HG03354 (cell line): ENCODE measurements around the gene FAM167B.
A peak's percentile ranks its signal among the peaks of the same experiment; 100 is the strongest.

Experiments used
- ATAC-seq: cut with Tn5 transposase; IDR thresholded peaks from one replicate; pipeline ENCODE4 v1.9.1; 2021; ENCODE audit warnings: mild to moderate bottlenecking; ENCODE audit not compliant: unreplicated experiment, poor library complexity, severe bottlenecking

FAM167B gene

DNA sequence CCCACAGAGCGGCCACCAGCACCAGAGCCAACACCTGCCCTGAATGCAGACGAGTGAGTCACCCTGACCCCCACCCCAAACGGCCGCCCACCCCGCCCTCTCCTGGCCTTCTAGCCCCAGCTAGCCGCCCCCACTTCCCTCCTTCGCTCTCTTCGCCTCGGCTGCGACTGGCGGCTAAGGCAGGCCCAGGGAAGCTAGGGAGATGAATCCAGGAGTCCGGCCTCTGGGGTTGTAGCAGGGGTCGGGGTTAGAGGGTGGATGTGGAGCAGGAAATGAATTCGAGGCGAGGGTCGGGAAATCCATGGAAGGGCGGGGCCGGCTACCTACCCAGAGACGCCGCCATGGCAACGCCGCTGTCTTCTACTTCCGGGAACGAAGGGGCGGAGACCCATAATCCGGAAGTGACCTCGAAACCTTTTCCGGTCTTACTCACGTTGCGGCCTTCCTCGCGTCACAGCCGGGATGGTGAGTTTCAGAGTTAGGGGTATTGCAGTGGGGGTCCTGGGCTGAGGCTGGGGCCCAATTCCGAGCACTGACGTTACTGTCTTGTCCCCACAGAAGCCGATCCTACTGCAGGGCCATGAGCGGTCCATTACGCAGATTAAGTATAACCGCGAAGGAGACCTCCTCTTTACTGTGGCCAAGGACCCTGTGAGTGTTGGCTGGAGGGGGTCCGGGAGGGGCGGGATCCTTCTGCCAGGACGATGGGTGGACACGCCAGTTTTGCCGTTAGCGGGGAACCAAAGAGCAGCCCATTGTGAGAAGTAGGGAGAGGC is 24.9 kb upstream of the FAM167B start, which contains the start of the genes EIF3I and TMEM234:
EIF3I (plus strand) TSS at position 428 of the 776 bp plus-strand sequence; CDS start at position 463, 35 bp downstream.
TMEM234 (minus strand) TSS at position 374 of the 776 bp plus-strand sequence; CDS start at position 343, 31 bp downstream.
- ATAC-seq: peak; percentile 96

DNA sequence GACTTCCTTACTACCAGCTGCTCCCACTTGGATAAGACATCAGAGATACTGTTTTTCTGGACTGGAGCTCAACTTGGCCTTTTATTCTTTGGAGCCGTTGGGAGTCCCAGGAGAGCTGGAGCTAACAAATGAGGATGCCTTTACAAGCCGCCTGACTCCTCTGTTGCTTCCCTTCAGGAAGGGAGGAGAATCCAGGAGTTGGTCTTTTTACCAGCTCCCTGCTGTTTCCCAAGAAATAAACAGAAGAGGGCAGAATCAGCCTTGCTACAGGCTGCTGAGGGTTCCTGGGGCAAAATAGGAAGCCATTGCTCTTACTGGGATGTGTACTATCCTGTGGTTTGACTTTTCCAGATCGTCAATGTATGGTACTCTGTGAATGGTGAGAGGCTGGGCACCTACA is 23.3 kb upstream of the FAM167B start:
- no peak for ATAC-seq

DNA sequence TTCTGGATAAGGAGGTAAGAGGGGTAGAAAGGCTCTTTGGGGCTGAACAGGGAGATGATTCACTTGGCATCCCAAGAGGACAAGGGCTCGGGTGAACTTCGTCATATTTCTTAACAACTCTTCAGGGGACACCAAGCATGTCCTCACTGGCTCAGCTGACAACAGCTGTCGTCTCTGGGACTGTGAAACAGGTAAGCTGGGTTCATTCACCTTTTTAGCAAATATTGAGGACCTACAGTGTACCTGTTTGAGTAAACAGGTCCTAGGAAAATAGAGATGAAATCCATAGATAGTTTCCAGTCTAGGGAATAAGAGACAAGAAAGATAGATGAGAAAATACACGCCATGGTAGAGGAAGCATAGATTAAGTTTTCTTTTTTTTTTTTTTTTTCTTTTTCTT is 22.7 kb upstream of the FAM167B start:
- ATAC-seq: no peak

DNA sequence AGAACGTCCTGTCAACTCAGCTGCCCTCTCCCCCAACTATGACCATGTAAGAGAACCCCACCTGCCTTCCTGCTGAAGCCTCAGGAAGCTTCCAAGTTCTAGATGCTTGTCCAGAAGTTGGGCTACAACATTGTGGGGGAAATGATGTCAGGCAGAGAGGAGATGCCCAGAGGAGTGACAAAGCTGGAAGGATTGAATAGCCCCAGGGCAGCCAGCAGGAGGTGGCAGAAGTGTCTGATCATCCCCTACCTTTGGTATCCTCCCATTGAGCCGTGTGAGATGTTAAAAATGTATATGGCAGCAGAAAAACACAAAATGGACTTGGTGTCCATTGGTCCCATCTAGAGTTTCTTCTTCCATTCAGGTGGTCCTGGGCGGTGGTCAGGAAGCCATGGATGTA is 18.3 kb upstream of the FAM167B start:
- ATAC-seq: no peak

DNA sequence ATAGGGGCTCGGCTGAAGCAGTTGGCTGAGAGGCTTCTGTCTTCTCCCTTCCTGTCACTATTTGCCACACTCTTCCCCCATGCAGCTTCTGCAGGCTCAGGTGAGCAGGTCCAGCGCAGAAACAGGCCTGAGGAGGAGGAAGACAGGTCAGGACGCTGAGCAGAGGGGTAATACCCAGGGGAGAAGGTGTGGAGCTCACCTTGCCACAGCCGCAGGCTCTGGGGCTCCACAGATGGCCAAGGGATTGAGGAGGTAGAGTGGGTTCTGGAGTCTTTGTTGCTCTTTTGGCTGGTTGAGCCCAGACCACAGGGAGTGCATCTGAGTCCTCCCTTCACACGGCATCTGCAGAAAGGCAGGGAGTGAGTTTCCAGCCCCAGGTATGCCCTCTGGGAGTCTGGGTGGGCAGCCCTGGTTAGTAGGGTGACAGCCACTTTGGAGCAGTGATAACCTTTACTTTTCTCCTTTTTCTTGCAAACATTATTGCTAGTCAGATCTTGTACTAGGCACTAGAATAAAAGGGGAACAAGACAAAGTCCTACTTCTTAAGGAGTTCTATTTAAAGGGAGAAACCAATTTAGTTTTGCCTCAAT is 15.1 kb upstream of the FAM167B start:
- ATAC-seq: no peak

DNA sequence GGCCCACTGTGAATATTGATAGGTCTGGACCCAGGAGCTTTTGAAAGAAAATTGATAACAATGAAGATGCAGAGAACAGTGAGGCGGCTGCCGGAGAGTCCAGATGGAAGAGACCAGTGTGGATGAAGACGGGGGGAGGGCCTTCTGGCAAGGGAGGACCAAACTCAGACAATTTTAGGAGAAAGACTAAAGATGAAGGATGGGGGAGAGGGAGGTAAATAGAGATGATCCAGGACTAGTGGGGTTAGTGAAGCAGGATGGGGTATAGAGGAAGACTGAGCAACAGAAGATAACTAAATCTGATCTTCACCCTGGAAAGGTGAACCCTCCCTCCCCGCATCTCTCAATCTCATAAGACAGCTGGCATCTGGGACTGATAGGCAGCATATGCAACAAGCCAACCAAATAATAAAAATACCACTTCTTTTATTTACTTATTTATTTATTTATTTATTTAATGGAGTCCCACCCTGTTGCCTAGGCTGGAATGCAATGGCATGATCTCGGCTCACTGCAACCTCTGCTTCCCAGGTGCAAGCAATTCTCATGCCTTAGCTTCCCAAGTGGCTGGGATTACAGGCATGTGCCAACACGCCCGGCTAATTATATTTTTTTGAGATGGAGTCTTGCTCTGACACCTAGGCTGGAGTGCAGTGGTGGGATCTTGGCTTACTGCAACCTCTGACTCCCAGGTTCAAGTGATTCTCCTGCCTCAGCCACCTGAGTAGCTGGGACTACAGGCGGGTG is 14.3 kb upstream of the FAM167B start:
- no peak for ATAC-seq

DNA sequence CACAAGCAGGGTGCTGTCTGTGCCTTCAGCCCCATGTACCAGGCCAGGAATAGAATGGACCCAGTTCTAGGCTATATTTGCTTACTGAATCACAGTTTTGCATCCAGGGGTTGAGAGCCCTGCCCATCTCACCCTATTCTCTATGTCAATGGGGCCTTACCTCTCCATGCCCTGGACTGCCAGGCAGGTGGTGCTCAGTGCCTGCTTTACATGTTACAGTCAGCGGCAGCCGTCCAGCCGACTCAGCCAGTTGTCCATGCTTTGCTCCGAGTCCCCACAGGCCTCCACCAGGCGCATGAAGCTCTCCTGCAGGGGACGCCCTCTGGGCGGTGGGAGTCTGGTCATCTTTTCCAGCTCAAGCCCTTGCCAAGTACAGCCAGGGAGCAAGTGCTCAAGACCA is 12.2 kb upstream of the FAM167B start:
- ATAC-seq: no peak

DNA sequence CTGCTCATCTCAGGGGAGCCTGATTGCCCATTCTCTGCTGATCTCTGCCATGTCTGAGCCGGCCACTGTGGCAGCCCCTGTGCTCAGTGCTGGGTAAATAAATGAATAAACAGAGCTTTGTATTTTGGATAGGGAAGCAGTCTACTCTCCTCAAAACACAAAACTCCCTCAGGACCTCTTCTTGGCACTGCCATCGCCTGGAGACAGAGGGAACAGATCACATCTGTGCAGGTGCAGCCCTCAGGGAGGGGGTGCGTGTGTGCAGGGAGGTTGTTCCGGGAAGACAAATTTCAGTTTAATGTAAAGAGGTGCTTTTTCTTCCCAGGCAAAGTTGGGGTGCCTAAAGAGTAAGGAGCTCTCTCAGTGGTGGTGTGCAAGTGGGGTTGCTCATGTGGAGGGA is 7.7 kb upstream of the FAM167B start:
- no peak for ATAC-seq

DNA sequence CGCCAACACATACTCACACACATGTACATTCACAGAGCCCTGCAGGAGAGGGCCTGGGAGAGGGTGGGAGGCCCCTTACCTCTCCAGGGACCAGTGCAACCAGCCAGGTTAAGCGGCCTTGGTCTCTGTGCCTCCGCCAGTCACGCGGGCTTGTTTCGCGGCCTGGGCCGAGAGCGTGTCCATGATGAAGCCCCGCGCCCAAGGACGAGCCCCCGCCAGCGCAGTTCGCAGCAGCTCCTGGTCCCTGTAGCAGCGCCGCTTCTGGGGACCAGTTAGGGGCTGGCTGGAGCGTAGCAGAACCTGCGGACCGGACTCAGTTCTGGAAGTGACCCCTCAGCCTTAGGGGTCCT is 7.3 kb upstream of the FAM167B start:
- no peak for ATAC-seq

DNA sequence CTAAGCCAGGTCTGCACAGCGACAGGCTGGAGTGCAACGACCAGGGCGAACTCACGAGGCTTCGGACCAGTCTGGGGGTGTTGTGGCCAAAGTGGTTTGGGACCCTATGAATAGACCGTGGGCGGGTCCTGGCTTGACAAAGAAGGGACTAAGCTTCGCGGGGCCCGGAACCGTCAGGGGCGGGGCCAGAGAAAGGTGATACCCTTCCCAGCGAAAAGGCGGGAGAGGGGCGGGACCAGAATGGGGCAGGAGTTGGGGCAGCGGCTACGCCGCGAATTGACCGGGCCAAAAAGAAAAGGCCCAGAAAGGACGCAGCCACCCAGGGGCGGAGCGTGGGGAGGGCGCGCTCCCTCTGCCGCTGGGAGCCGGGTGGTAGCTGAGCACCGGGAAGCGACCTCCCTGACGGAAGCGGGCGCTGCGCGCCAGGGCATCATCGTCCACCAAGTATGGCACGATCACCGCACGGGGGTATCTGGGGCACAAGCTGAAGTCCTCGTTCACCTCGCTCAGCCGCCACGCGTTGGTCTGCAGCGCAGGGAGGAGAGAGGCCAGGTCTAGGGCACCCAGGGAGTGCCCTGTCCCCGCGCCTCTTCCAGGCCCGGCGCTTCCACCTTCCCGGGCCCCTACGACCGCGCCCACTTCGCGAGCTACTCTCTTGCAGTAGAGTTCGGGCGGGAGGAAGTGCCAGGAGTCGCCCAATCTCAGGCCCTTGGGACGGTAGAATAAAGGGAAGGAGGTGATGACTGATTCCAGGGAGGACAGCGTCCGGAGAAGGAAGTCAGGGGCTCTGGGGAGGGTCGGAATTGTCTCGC is 6.7 kb upstream of the FAM167B start:
- peak; percentile 30 for ATAC-seq

DNA sequence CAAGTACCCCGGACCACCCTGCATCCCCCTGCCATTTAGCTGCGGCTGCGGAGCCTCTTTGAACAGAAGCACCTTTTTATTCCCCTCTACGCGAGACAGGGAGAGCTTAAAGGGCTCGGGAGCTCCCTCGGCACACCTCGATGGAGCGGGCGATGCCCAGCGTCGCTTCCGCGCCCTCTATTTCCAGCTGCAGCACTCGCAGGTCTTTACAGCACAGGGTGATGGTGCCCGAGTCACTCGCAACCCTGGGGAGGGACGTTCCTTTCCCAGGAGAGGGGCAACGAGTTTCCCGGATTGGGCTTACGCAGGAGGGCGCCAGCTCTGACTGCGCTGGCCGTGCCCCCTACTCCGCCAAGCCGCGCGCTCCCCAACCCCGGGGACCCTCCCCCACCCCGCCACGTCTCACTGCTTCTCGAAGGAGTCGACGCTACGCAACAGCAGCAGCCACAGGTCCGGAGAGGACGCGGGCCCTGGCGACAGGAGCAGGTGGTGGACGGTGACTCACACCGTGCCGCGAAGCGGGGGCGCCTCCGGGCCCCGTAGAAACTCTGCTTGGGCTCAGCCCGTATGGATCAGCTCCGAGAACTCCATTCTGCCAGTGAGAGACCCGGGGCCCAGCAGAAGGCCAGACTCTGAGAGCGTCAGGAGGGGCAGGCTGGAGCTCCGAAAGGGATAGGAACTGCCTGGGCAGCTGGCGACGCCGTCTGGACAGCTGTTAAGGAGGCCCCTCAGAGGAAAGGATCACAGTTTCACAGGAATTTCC is 5.8 kb upstream of the FAM167B start:
- ATAC-seq: peak; percentile 42

DNA sequence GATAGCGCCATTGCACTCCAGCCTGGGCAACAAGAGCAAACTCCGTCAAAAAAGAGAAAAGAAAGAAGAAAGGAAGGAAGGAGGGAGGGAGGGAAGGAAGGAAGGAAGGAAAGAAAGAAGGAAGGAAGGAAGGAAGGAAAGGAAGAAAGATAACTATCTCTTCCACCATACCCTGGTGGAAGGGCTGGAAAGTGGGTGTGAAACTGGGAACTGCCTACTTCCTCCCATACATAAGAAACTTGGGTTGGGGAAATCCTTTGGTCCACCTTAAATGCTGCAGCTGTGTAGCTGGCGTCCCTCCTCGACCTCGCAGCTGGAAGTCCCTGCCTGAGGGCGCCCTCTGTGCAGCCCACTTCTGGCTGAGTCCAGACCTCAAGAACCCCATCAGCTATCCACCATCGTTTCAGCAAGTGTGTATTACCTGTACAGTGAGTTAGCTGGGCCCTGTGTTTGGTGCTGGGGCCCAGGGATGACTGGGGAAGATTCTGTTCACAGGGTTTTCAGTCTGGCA is 4.6 kb upstream of the FAM167B start:
- ATAC-seq: no peak

DNA sequence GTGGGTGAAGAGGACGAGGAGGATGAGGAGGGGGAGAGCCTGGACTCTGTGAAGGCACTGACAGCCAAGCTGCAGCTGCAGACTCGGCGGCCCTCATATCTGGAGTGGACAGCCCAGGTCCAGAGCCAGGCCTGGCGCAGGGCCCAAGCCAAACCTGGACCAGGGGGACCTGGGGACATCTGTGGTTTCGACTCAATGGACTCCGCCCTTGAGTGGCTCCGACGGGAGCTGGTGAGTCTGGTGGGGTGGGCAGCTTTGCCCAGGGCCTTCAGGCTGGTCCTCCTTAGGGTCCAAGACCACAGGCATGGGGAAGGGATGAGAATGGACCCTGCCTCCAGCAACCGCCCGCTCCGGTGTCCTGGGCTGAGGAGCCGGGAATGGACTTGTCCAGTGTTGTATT is 430 bp downstream of the FAM167B start:
- no peak for ATAC-seq

DNA sequence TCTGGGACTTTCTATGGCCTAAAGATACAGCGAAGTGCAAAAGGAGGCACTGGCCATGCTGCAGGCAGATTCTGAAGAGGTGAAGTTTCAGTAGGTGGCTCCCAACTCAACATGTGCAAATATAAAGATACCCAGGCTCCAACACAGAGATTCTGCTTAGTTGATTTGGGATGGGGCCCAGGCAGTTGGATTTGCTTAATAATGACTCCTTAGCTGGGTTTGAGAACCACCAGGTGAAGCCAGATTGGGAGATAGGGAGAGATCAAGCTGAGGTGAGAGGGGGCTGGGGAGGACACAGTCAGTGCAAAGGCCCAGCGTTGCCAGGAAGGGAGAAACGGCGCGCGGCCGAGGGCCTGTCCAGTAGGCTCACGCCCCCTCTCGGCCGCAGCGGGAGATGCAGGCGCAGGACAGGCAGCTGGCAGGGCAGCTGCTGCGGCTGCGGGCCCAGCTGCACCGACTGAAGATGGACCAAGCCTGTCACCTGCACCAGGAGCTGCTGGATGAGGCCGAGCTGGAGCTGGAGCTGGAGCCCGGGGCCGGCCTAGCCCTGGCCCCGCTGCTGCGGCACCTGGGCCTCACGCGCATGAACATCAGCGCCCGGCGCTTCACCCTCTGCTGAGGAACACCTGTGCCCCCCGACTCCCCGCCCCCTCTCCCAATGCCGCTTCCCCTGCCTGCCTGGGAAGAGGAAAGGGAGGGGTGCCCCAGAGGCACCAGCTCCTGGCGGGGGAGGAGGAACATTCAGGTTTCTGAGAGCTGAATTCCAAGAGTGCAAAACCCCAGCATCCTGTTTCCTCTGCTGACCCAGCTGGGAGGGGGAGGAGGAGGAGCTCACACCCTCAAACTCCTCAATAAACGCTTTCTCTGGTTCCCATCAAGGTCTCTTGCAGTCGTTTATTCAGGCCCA is 1.2 kb downstream of the FAM167B start:
- peak; percentile 42 for ATAC-seq

DNA sequence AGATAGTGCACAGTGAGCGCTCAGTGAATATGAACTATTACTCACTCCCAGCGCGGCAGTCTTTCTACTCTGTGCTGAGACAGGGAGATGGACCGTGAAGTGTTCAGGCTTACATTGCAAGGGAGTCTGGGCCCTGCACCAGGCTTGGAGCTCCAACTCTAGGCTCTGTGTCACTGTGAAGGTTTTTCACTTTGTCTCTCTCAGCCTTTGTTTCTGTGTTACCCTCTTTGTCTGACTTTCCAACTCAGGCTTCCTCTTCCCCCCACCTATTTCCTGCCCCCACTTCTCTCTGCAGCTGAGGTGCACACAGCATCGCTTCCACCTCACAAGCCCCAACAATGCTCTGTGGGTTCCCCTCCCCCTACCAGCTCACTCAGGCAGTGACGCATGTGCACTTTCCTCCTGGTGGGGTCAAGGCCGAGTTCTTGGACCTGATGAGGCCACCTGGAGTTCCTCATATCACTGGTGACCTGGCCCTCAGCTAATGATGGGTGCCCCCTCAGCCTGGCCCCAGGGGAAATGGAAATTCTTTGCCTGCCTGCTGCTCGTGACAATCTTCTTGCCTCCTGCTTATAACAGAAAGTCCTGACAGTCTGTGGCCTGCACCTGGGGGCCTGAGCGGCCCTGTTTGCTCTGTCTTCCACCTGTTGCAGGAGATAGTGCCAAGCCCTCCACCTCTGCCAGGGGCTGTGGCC is 3.0 kb downstream of the FAM167B start:
- peak; percentile 64 for ATAC-seq

DNA sequence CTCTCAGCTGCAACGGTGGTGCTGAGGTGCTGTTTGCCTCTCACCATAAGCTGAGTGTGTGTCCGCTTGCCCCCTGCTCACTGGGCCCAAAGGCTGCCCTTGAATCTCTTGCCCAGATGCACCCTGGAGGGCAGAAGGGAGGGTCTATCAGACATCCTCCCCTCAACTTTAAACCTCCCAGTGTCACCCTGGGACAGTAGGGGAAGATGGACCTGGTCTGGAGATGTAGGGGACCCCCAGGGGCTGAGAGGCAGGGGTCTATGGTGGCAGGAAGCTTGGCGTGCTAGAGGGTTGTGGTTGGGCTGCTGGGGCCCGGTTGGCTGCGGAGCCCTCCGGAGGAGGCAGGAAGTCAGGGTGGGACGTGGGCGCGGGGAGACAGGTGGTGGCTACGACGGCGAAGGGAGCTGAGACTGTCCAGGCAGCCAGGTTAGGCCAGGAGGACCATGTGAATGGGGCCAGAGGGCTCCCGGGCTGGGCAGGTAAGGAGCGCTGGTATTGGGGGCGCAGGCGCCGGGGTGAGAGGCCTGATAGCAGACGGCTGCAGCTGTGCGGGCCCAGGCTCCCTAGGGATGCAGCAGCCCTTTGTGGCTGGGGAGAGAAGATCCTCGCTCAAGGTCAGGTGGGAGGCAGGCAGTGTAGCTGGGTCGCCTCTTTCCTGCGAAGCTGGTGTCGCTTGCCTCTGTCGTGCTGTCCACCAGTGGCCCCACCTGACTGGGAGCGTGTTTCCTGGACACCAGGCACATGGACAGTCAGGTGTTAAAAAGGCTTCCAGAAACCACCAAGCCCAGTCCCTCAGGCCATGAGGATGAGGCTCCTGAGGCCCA is 4.1 kb downstream of the FAM167B start, which contains the start of gene LCK:
LCK (plus strand) TSS at position 373 of the 824 bp plus-strand sequence. CDS start 23,065 bp downstream, outside the sequence.
- ATAC-seq: peak; percentile 28
